Astrocyte of the spinal cord (primary cell): ENCODE measurements around the gene NUDT11.
"Not testable (repeated sequence)": the region's sequence is repeated elsewhere in the genome, so short reads cannot be mapped to it uniquely, and the experiment has no call there.

ENCODE experiments used
- DNase-seq: peaks from one replicate; pipeline ENCODE4 v3.0.0; 2011; ENCODE audit warnings: low read depth, low spot score
- H3K4me3 ChIP-seq: 2 replicates; pipeline ENCODE4 v1.5.1; 2011; ENCODE audit warnings: low read depth, mild to moderate bottlenecking, low read length, moderate library complexity
- CTCF ChIP-seq: IDR thresholded peaks from 2 replicates; pipeline ENCODE4 v1.5.1; 2012; ENCODE audit warnings: low read depth, mild to moderate bottlenecking, low read length, inconsistent platforms
- in situ Hi-C: cut with HindIII; loops from 2 replicates; pipeline ENCODE4 v1.10.0; 2017; ENCODE audit warnings: low sequenced_read_pairs

The NUDT11 gene

GRCh38 chrX:51484616-51485015 lies 11.8 kb downstream of the NUDT11 start:
- H3K4me3 ChIP-seq = no peak overlapping the region
- no peak for TF ChIP-seq CTCF
- no peak for DNase-seq
- in situ Hi-C loops = no loop called here

GRCh38 chrX:51482411-51482810 lies 14.0 kb downstream of the NUDT11 start:
- H3K4me3 ChIP-seq, in situ Hi-C loops, DNase-seq: not testable (repeated sequence)

GRCh38 chrX:51476930-51477329 lies 19.5 kb downstream of the NUDT11 start:
- TF ChIP-seq CTCF = no peak
- DNase-seq = no peak
- no peak overlapping the region for H3K4me3 ChIP-seq
- in situ Hi-C loops = no loop called here

- H3K4me3 ChIP-seq = no peak overlapping the region
- TF ChIP-seq CTCF = no peak
- DNase-seq = no peak
- in situ Hi-C loops = no loop called here
Observed at GRCh38 chrX:51463322-51463721, 33.1 kb downstream of the NUDT11 start.

- in situ Hi-C loops = no loop called here
- H3K4me3 ChIP-seq = no peak overlapping the region
- peak; percentile 81 for TF ChIP-seq CTCF
- DNase-seq = peak; percentile 57
Observed at GRCh38 chrX:51461053-51462044, 35.0 kb downstream of the NUDT11 start.

- DNase-seq = peak; percentile 6
Observed at GRCh38 chrX:51459125-51459524, 37.3 kb downstream of the NUDT11 start.

More at GRCh38 chrX:51459125-51459524, 37.3 kb downstream of the NUDT11 start:
- in situ Hi-C loops = no loop called here
- TF ChIP-seq CTCF = peak; percentile 45
- H3K4me3 ChIP-seq = no peak overlapping the region
